ENCODE data around the gene GHRL.

DNA sequence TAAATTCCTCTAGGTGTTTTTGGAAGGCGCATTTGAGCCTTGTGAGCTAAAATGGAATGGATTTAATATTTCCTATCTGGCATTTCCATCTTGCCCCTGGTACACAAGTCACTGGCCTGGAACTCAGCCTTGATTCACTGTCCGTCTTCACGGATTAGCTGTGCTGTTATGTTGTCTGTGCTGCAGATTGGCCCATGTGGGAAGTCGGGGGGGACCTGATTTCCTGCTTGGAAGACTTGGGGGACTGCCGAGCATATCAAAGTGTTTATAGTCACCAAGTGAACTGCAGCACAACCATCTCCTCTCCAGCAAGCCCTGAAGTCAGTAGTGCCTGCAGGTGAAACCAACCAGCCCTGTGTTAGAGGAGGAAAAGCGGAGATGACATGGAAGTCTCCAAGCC, 12.2 kb downstream of the GHRL start:
- TF ChIP-seq, protein P1, sequence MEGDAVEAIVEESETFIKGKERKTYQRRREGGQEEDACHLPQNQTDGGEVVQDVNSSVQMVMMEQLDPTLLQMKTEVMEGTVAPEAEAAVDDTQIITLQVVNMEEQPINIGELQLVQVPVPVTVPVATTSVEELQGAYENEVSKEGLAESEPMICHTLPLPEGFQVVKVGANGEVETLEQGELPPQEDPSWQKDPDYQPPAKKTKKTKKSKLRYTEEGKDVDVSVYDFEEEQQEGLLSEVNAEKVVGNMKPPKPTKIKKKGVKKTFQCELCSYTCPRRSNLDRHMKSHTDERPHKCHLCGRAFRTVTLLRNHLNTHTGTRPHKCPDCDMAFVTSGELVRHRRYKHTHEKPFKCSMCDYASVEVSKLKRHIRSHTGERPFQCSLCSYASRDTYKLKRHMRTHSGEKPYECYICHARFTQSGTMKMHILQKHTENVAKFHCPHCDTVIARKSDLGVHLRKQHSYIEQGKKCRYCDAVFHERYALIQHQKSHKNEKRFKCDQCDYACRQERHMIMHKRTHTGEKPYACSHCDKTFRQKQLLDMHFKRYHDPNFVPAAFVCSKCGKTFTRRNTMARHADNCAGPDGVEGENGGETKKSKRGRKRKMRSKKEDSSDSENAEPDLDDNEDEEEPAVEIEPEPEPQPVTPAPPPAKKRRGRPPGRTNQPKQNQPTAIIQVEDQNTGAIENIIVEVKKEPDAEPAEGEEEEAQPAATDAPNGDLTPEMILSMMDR (IDR thresholded peaks at IDR 0.05; ENCODE audit: extremely low read depth in 1 of 2, insufficient read depth in 1 of 2, low read depth in 1 of 2, low read length in 2 of 2), result no peak
- no peak for TF ChIP-seq MYC (IDR thresholded peaks at IDR 0.05; ENCODE audit: low read depth, low read length)
- TF ChIP-seq POLR2A (IDR thresholded peaks at IDR 0.05; ENCODE audit: low read depth, low read length), result no peak
- no peak for TF ChIP-seq JUN (IDR thresholded peaks at IDR 0.05; ENCODE audit: borderline replicate concordance, insufficient read depth, insufficient read length, low read depth)
- TF ChIP-seq EZH2 (IDR thresholded peaks at IDR 0.05; ENCODE audit: borderline replicate concordance, low read depth, low read length, severe bottlenecking), result no peak

Data from endothelial cell of umbilical vein (primary cell).